ENCODE measurements around the gene LEKR1.
A peak's percentile ranks its signal among the peaks of the same experiment; 100 is the strongest.

LEKR1 gene

DNA sequence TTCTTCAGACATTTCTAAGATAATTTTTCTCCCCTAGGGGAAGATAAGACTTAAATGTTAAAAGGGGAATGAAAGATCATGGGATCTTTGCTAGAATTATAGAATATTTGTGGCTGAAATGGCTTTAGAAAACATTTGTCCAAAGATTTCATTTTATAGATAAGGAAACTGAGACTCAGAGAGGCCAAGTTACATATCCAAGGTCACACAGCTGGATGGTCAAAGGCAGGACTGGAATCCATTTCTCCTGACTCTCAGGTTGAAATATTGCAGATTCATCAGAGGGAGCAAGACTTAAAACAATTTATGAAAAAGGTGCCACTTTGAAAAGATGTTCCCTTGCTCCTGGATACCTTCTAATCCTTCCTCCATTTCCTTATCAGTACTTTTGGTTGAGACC lies 19.5 kb upstream of the LEKR1 start:
- H3K27ac ChIP-seq = no peak overlapping the region
- TF ChIP-seq, protein P1, sequence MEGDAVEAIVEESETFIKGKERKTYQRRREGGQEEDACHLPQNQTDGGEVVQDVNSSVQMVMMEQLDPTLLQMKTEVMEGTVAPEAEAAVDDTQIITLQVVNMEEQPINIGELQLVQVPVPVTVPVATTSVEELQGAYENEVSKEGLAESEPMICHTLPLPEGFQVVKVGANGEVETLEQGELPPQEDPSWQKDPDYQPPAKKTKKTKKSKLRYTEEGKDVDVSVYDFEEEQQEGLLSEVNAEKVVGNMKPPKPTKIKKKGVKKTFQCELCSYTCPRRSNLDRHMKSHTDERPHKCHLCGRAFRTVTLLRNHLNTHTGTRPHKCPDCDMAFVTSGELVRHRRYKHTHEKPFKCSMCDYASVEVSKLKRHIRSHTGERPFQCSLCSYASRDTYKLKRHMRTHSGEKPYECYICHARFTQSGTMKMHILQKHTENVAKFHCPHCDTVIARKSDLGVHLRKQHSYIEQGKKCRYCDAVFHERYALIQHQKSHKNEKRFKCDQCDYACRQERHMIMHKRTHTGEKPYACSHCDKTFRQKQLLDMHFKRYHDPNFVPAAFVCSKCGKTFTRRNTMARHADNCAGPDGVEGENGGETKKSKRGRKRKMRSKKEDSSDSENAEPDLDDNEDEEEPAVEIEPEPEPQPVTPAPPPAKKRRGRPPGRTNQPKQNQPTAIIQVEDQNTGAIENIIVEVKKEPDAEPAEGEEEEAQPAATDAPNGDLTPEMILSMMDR (IDR thresholded peaks at IDR 0.05) = no peak
- TF ChIP-seq ZFX (IDR thresholded peaks at IDR 0.05; ENCODE audit: borderline replicate concordance) = no peak

DNA sequence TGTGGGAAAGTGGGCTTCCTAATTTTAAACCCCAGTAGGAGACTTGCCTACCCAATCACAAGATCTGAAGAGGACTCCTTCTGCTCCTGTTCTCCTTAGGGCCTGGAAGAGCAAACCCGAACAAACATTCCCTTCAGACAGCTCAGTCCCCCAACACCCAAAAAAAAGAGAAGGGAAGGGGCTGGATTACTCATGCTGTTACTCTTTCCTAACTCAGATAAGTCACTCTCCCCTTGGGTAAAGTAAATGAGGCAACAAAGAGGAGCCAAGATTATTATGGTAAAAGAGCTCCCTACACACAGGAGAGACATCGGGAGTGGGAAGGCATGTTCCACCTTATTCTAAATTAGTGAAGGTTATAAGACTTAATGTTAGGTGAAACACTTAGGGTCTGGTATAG lies 18.1 kb upstream of the LEKR1 start:
- no peak for TF ChIP-seq ZFX (IDR thresholded peaks at IDR 0.05; ENCODE audit: borderline replicate concordance)
- TF ChIP-seq, protein P1 (IDR thresholded peaks at IDR 0.05) = no peak
- no peak overlapping the region for H3K27ac ChIP-seq

DNA sequence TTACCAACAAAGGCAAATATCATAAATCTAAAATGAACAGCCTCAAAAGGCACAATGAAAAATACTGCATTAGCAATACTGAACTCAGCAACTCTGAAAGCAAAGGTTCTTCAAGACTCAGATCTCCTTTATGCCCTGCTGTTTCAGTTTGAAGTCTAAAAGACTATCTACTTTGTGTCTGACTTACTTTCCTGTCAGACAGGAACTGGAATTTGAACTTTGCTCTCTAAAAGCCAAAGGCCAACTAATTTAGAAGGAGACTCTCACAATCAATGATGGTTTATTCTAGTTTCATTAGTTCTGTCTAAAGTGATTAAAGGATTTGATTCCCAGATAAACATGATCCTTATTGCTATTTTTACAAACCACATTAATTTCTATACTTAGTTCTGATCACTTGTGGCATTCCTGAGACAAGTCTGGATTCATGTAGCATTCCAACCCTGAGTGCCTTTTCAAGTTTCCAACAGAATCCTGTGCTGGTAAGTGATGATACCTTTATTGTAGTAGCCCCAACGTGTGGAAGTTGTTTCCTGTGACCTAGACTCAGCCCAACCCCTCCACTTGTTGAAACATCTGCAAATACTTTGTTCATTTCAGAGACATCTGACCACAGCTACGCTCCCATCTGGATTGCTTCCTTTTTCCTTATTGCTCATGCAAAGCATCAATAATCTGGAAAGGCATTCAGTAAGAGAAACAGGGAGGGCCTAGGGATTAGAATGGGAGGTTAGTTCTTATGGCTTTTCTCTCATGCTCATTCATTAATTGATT lies 14.9 kb upstream of the LEKR1 start:
- no peak for TF ChIP-seq ZFX (IDR thresholded peaks at IDR 0.05; ENCODE audit: borderline replicate concordance)
- TF ChIP-seq, protein P1 (IDR thresholded peaks at IDR 0.05) = no peak
- H3K27ac ChIP-seq = no peak overlapping the region

- no peak for TF ChIP-seq ZFX (IDR thresholded peaks at IDR 0.05; ENCODE audit: borderline replicate concordance)
- TF ChIP-seq, protein P1 (IDR thresholded peaks at IDR 0.05) = no peak
- H3K27ac ChIP-seq = peak overlapping the region; percentile 54
Measured at GRCh38 chr3:156812521-156813335, 13.4 kb upstream of the LEKR1 start.

GRCh38 chr3:156814295-156814694 lies 11.9 kb upstream of the LEKR1 start:
- no peak for TF ChIP-seq ZFX (IDR thresholded peaks at IDR 0.05; ENCODE audit: borderline replicate concordance)
- TF ChIP-seq, protein P1 (IDR thresholded peaks at IDR 0.05) = no peak
- no peak overlapping the region for H3K27ac ChIP-seq

DNA sequence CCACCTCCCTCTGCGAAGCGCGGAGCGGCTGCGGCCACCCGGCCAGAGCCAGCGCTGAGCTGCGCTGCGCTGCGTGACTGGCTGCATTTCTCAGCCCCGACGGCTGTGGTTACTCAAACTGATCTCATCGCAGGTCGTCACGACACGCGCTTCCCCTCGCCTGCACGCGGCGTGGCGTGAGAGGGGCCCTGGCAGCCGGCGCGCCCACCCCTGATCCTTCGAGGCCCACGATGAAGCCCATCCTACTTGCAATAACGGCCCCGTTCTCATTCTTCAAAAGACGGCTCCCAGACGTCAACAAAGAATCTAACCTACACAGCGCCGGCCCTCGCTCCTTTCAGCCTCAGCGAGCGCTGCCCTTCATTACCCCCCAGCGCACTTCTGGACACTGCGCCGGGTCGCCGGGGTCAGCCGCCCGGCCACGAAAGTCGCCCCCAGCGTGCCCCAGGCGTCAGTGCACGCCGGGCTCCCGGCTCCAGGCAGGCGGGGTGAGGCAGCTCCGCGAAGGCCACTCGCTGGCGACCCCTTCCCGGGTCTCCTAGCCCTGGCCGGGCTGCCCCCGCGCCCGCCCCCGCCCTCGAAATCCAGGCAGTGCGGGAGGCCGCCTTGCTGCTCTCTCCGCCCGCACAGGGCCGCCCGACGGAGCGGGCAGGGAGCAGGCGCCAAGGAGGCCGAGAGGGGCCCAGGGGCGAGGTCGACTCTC lies 9.9 kb upstream of the LEKR1 start:
- TF ChIP-seq, protein P1 (IDR thresholded peaks at IDR 0.05) = no peak
- TF ChIP-seq ZFX (IDR thresholded peaks at IDR 0.05; ENCODE audit: borderline replicate concordance) = no peak
- H3K27ac ChIP-seq = peak overlapping the region; percentile 93

Measured in 22Rv1 (cell line).